Stimulated activated CD4-positive, alpha-beta T cell treated with anti-CD3 and anti-CD28 coated beads, TNF-alpha, amount 100 ng/mL, for 48 hours (primary cell): ENCODE measurements around the gene FAM135A.
"Not testable (repeated sequence)": the region's sequence is repeated elsewhere in the genome, so short reads cannot be mapped to it uniquely, and the experiment has no call there.

Experiments
- DNase-seq, 3 donors: peaks; one replicate each; pipeline ENCODE4 v3.0.0-alpha.2; 2020; ENCODE audit warnings: low read depth in 3 of 3

The FAM135A gene

GRCh38 chr6:70396163-70396562 is 17.1 kb upstream of the FAM135A start:
- no peak for DNase-seq

- DNase-seq: no peak
These were observed 16.2 kb upstream of the FAM135A start for GRCh38 chr6:70396796-70397729.

- DNase-seq: no peak
These were observed 14.3 kb upstream of the FAM135A start for GRCh38 chr6:70398783-70399728.

- no peak for DNase-seq
These were observed 8.7 kb upstream of the FAM135A start for GRCh38 chr6:70404658-70405057.

- no peak for DNase-seq
These were observed 4.1 kb upstream of the FAM135A start for GRCh38 chr6:70409216-70409615.

GRCh38 chr6:70411542-70412251 is 1.6 kb upstream of the FAM135A start:
- no peak for DNase-seq

- no peak for DNase-seq
These were observed 825 bp upstream of the FAM135A start for GRCh38 chr6:70412252-70413113.

GRCh38 chr6:70413992-70414494 is 735 bp downstream of the FAM135A start:
- no peak for DNase-seq

GRCh38 chr6:70414813-70415212 is 1.5 kb downstream of the FAM135A start:
- DNase-seq: no peak

GRCh38 chr6:70415247-70415646 is 1.9 kb downstream of the FAM135A start:
- no peak for DNase-seq

GRCh38 chr6:70415660-70416059 is 2.4 kb downstream of the FAM135A start:
- no peak for DNase-seq

- DNase-seq: no peak
These were observed 8.2 kb downstream of the FAM135A start for GRCh38 chr6:70421509-70421908.

GRCh38 chr6:70423189-70424134 is 10.2 kb downstream of the FAM135A start:
- no peak for DNase-seq

GRCh38 chr6:70424291-70424690 is 11.0 kb downstream of the FAM135A start:
- DNase-seq: no peak

GRCh38 chr6:70436320-70436719 is 23.0 kb downstream of the FAM135A start:
- DNase-seq: no peak

- no peak for DNase-seq
These were observed 31.7 kb downstream of the FAM135A start for GRCh38 chr6:70445001-70445400.

- DNase-seq: not testable (repeated sequence)
These were observed 34.2 kb downstream of the FAM135A start for GRCh38 chr6:70447343-70448070.

- not testable (repeated sequence) for DNase-seq
These were observed 40.6 kb downstream of the FAM135A start for GRCh38 chr6:70453899-70454298.

GRCh38 chr6:70456735-70457134 is 43.4 kb downstream of the FAM135A start:
- DNase-seq: no peak
